Muscle of arm (tissue), 12 donors: Measurements from ENCODE around the gene USH2A. TPM values are rescaled to one million over a fixed set of nuclear protein-coding genes. Genes with fewer than 3 reads are reported as not detected.
"Not testable (repeated sequence)": the region's sequence is repeated elsewhere in the genome, so short reads cannot be mapped to it uniquely, and the experiment has no call there.

Experiments used
- DNase-seq: peaks from one replicate; pipeline ENCODE4 v3.0.0-alpha.2; 2013
- polyA plus RNA-seq, 12 donors: library from polyadenylated mRNA; unstranded; fragments of 120-200 nt; gene quantifications; one replicate each; pipeline ENCODE4 v1.2.1, GENCODE V29; 2013; ENCODE audit not compliant: insufficient read length in 12 of 12

Gene USH2A
- polyA plus RNA-seq, 12 donors = 0.04 to 0.19 (median 0.08) TPM; not detected in 2

GRCh38 chr1:216410026-216410425 lies 13.2 kb downstream of the USH2A start:
- DNase-seq = no peak

GRCh38 chr1:216390956-216391355 lies 32.3 kb downstream of the USH2A start:
- DNase-seq = no peak

- no peak for DNase-seq
Measured at GRCh38 chr1:216389774-216390173, 33.5 kb downstream of the USH2A start.

- DNase-seq = no peak
Measured at GRCh38 chr1:216388558-216388957, 34.7 kb downstream of the USH2A start.

GRCh38 chr1:216387782-216388181 lies 35.5 kb downstream of the USH2A start:
- DNase-seq = no peak

- DNase-seq = no peak
Measured at GRCh38 chr1:216379441-216379840, 43.8 kb downstream of the USH2A start.

GRCh38 chr1:216368249-216368648 lies 55.0 kb downstream of the USH2A start:
- no peak for DNase-seq

GRCh38 chr1:216366979-216367378 lies 56.3 kb downstream of the USH2A start:
- DNase-seq = no peak

- DNase-seq = no peak
Measured at GRCh38 chr1:216356945-216357344, 66.3 kb downstream of the USH2A start.

- DNase-seq = no peak
Measured at GRCh38 chr1:216350186-216350585, 73.1 kb downstream of the USH2A start.

- DNase-seq = peak; percentile 22
Measured at GRCh38 chr1:216346526-216346925, 76.7 kb downstream of the USH2A start.

GRCh38 chr1:216340542-216340941 lies 82.7 kb downstream of the USH2A start:
- DNase-seq = not testable (repeated sequence)

GRCh38 chr1:216332462-216332861 lies 90.8 kb downstream of the USH2A start:
- DNase-seq = no peak

- no peak for DNase-seq
Measured at GRCh38 chr1:216332003-216332402, 91.2 kb downstream of the USH2A start.

GRCh38 chr1:216331211-216331610 lies 92.0 kb downstream of the USH2A start:
- no peak for DNase-seq

GRCh38 chr1:216330262-216330661 lies 93.0 kb downstream of the USH2A start:
- DNase-seq = no peak

- no peak for DNase-seq
Measured at GRCh38 chr1:216325946-216326345, 97.3 kb downstream of the USH2A start.

GRCh38 chr1:216325336-216325735 lies 97.9 kb downstream of the USH2A start:
- no peak for DNase-seq

- DNase-seq = no peak
Measured at GRCh38 chr1:216323344-216323743, 99.9 kb downstream of the USH2A start.

- no peak for DNase-seq
Measured at GRCh38 chr1:216314379-216315095, 108.7 kb downstream of the USH2A start.

GRCh38 chr1:216310776-216311175 lies 112.5 kb downstream of the USH2A start:
- no peak for DNase-seq

GRCh38 chr1:216306830-216307229 lies 116.4 kb downstream of the USH2A start:
- DNase-seq = no peak

GRCh38 chr1:216303690-216304089 lies 119.6 kb downstream of the USH2A start:
- DNase-seq = no peak

- DNase-seq = no peak
Measured at GRCh38 chr1:216293683-216294082, 129.6 kb downstream of the USH2A start.
